H9 (cell line): ENCODE measurements around the gene TMEM14C. TPM values are rescaled to one million over a fixed set of nuclear protein-coding genes. Genes with fewer than 3 reads are reported as not detected.

ENCODE experiments used
- DNase-seq: peaks from one replicate; pipeline ENCODE4 v3.0.0-alpha.2; 2017
- H2AFZ ChIP-seq: one replicate; pipeline ENCODE4 v1.6.1; 2013; ENCODE audit warnings: mild to moderate bottlenecking, low read length, control low read depth, moderate library complexity
- H2AK5ac ChIP-seq: 2 replicates; pipeline ENCODE4 v1.6.1; 2013; ENCODE audit warnings: low read length, control low read depth, mixed read lengths; ENCODE audit not compliant: insufficient read length
- H2BK120ac ChIP-seq: one replicate; pipeline ENCODE4 v1.6.1; 2013; ENCODE audit warnings: low read depth, mild to moderate bottlenecking, low read length, control low read depth, inconsistent platforms; ENCODE audit not compliant: poor library complexity, severe bottlenecking
- H2BK12ac ChIP-seq: 2 replicates; pipeline ENCODE4 v1.6.1; 2013; ENCODE audit warnings: low read length, control low read depth, mixed read lengths, low read depth; ENCODE audit not compliant: insufficient read length
- H2BK15ac ChIP-seq: 2 replicates; pipeline ENCODE4 v1.6.1; 2013; ENCODE audit warnings: low read depth, low read length, control low read depth
- H2BK20ac ChIP-seq: one replicate; pipeline ENCODE4 v1.6.1; 2013; ENCODE audit warnings: low read depth, mild to moderate bottlenecking, low read length, control low read depth, inconsistent platforms; ENCODE audit not compliant: poor library complexity, severe bottlenecking
- H2BK5ac ChIP-seq: 2 replicates; pipeline ENCODE4 v1.6.1; 2013; ENCODE audit warnings: low read length, control low read depth, mixed read lengths; ENCODE audit not compliant: insufficient read length
- H3K14ac ChIP-seq: 2 replicates; pipeline ENCODE4 v1.6.1; 2013; ENCODE audit warnings: low read length, control low read depth; ENCODE audit not compliant: insufficient read depth
- H3K18ac ChIP-seq: 2 replicates; pipeline ENCODE4 v1.6.1; 2013; ENCODE audit warnings: low read depth, mild to moderate bottlenecking, mixed read lengths, low read length, control low read depth; ENCODE audit not compliant: insufficient read length
- H3K23ac ChIP-seq: 2 replicates; pipeline ENCODE4 v1.6.1; 2013; ENCODE audit warnings: low read length, control low read depth, mixed read lengths, low read depth; ENCODE audit not compliant: insufficient read length
- H3K23me2 ChIP-seq: 2 replicates; pipeline ENCODE4 v1.6.1; 2013; ENCODE audit warnings: low read depth, mild to moderate bottlenecking, mixed read lengths, low read length, control low read depth; ENCODE audit not compliant: insufficient read length, poor library complexity, severe bottlenecking
- H3K27ac ChIP-seq: 2 replicates; pipeline ENCODE4 v1.5.1; 2013; ENCODE audit warnings: low read length, control low read depth, mixed read lengths, low read depth; ENCODE audit not compliant: insufficient read length
- H3K27me3 ChIP-seq: 2 replicates; pipeline ENCODE4 v1.6.1; 2013; ENCODE audit warnings: low read length, control low read depth, inconsistent platforms; ENCODE audit not compliant: insufficient read depth
- H3K4ac ChIP-seq: 2 replicates; pipeline ENCODE4 v1.6.1; 2013; ENCODE audit warnings: low read depth, mild to moderate bottlenecking, control low read depth, inconsistent platforms, low read length, moderate library complexity
- H3K4me1 ChIP-seq: 2 replicates; pipeline ENCODE4 v1.6.1; 2013; ENCODE audit warnings: low read length, control low read depth, inconsistent platforms; ENCODE audit not compliant: insufficient read depth
- H3K4me2 ChIP-seq: 2 replicates; pipeline ENCODE4 v1.6.1; 2013; ENCODE audit warnings: low read length, control low read depth, mixed read lengths; ENCODE audit not compliant: insufficient read length, insufficient read depth
- H3K56ac ChIP-seq: 2 replicates; pipeline ENCODE4 v1.6.1; 2013; ENCODE audit warnings: low read depth, mild to moderate bottlenecking, mixed read lengths, low read length, control low read depth; ENCODE audit not compliant: insufficient read length
- H3K79me1 ChIP-seq: 2 replicates; pipeline ENCODE4 v1.6.1; 2013; ENCODE audit warnings: low read depth, mild to moderate bottlenecking, moderate library complexity, low read length, control low read depth, inconsistent platforms; ENCODE audit not compliant: insufficient read depth, poor library complexity, severe bottlenecking
- H3K79me2 ChIP-seq: 2 replicates; pipeline ENCODE4 v1.6.1; 2013; ENCODE audit warnings: low read length, control low read depth, inconsistent platforms; ENCODE audit not compliant: insufficient read depth
- H3K9ac ChIP-seq: 2 replicates; pipeline ENCODE4 v1.6.1; 2013; ENCODE audit warnings: low read length, control low read depth, mixed read lengths; ENCODE audit not compliant: insufficient read length; ENCODE audit errors: extremely low read depth
- H3K9me3 ChIP-seq: one replicate; pipeline ENCODE4 v1.6.1; 2013; ENCODE audit warnings: low read depth, low read length, inconsistent platforms; ENCODE audit not compliant: control insufficient read depth
- H3T11ph ChIP-seq: one replicate; pipeline ENCODE4 v1.6.1; 2013; ENCODE audit warnings: mild to moderate bottlenecking, low read length, control low read depth, inconsistent platforms
- H4K20me1 ChIP-seq: one replicate; pipeline ENCODE4 v1.6.1; 2013; ENCODE audit not compliant: control insufficient read depth, insufficient read length, insufficient read depth
- H4K5ac ChIP-seq: 2 replicates; pipeline ENCODE4 v1.6.1; 2013; ENCODE audit warnings: low read depth, mild to moderate bottlenecking, mixed read lengths, low read length, control low read depth; ENCODE audit not compliant: insufficient read length
- H4K8ac ChIP-seq: replicated peaks from 2 replicates; pipeline ENCODE4 v1.6.1; 2013; ENCODE audit warnings: low read length, control low read depth, mixed read lengths, low read depth; ENCODE audit not compliant: insufficient read length
- H4K91ac ChIP-seq: 2 replicates; pipeline ENCODE4 v1.6.1; 2013; ENCODE audit warnings: low read depth, mild to moderate bottlenecking, moderate library complexity, mixed read lengths, low read length, control low read depth; ENCODE audit not compliant: insufficient read length
- H3K27ac Mint-ChIP-seq, 3 experiments: 2 replicates in 2 of 3; 3 replicates in 1 of 3; pipeline ENCODE4 v1.8.0; 2020 to 2021; ENCODE audit warnings: mixed read lengths in 3 of 3, mild to moderate bottlenecking in 1 of 3, moderate library complexity in 1 of 3
- H3K27me3 Mint-ChIP-seq: 2 replicates; pipeline ENCODE4 v1.8.0; 2021; ENCODE audit warnings: low read depth, mild to moderate bottlenecking, moderate library complexity, mixed read lengths
- H3K36me3 Mint-ChIP-seq, 3 experiments: 2 replicates in 2 of 3; 3 replicates in 1 of 3; pipeline ENCODE4 v1.8.0; 2020 to 2021; ENCODE audit warnings: low read depth in 3 of 3, mixed read lengths in 3 of 3; ENCODE audit not compliant: insufficient read depth in 1 of 3
- H3K4me1 Mint-ChIP-seq, 2 experiments: 2 replicates each; pipeline ENCODE4 v1.8.0; 2020; ENCODE audit warnings: mixed read lengths in 2 of 2
- H3K4me3 Mint-ChIP-seq, 2 experiments: 2 replicates in 1 of 2; 3 replicates in 1 of 2; pipeline ENCODE4 v1.8.0; 2020 to 2021; ENCODE audit warnings: mild to moderate bottlenecking in 2 of 2, mixed read lengths in 2 of 2, moderate library complexity in 1 of 2
- H3K9me3 Mint-ChIP-seq, 2 experiments: 2 replicates in 1 of 2; 3 replicates in 1 of 2; pipeline ENCODE4 v1.8.0; 2020; ENCODE audit warnings: mild to moderate bottlenecking in 2 of 2, mixed read lengths in 2 of 2, moderate library complexity in 1 of 2
- WGBS: extraction: QIAGEN DNeasy Blood & Tissue Kit; methylation state at CpG from one replicate; pipeline ENCODE4 v1.1.7; 2013; ENCODE audit warnings: missing lambda C conversion rate, low lambda C conversion rate, mixed read lengths; ENCODE audit not compliant: insufficient read length; ENCODE audit errors: extremely low coverage; 5-methylcytosine and 5-hydroxymethylcytosine counted together
- total RNA-seq: library from RNA; stranded (reverse); gene quantifications from 2 replicates; pipeline ENCODE4 v1.2.1, GENCODE V29; 2021
- TF ChIP-seq, protein P1 (sequence below): fragments of 200-600 bp; sonication (generic); conservative IDR thresholded peaks from 3 replicates; pipeline ENCODE4 v1.8.0; 2021; ENCODE audit warnings: antibody characterized with exemption, mild to moderate bottlenecking

TMEM14C gene
- total RNA-seq, 1 experiment from 2014 or later = 94.4 TPM

- Histone ChIP-seq H3K18ac (no peak overlapping the region), H3K23me2 (no peaks in the 10 kb centered on the region), H2BK20ac (no peak overlapping the region), H3K27ac (no peak overlapping the region), H4K5ac (no peak overlapping the region), H3K56ac (no peak overlapping the region), H2AK5ac (no peak overlapping the region), H3K79me1 (no peaks in the 10 kb centered on the region), H3K23ac (no peak overlapping the region), H3K4ac (no peak overlapping the region), H3K79me2 (no peaks in the 10 kb centered on the region), H4K8ac (no peak overlapping the region), H2BK12ac (no peak overlapping the region), H3K14ac (no peak overlapping the region), H2AFZ (no peak overlapping the region), H3K27me3 (no peaks in the 10 kb centered on the region), H4K91ac (no peak overlapping the region), H3T11ph (no peak overlapping the region), H4K20me1 (no peaks in the 10 kb centered on the region), H3K4me2 (no peak overlapping the region), H2BK5ac (no peak overlapping the region), H2BK15ac (no peak overlapping the region), H2BK120ac (no peak overlapping the region), H3K9ac (no peak overlapping the region), H3K9me3 (no peaks in the 10 kb centered on the region), H3K4me1 (no peaks in the 10 kb centered on the region)
- Mint-ChIP-seq H3K4me3 (no peak overlapping the region), H3K27ac (no peak overlapping the region), H3K4me1 (no peaks in the 10 kb centered on the region), H3K27me3 (no peaks in the 10 kb centered on the region), H3K36me3 (no peaks in the 10 kb centered on the region), H3K9me3 (no peaks in the 10 kb centered on the region)
- no peak for DNase-seq
- TF ChIP-seq, protein P1, sequence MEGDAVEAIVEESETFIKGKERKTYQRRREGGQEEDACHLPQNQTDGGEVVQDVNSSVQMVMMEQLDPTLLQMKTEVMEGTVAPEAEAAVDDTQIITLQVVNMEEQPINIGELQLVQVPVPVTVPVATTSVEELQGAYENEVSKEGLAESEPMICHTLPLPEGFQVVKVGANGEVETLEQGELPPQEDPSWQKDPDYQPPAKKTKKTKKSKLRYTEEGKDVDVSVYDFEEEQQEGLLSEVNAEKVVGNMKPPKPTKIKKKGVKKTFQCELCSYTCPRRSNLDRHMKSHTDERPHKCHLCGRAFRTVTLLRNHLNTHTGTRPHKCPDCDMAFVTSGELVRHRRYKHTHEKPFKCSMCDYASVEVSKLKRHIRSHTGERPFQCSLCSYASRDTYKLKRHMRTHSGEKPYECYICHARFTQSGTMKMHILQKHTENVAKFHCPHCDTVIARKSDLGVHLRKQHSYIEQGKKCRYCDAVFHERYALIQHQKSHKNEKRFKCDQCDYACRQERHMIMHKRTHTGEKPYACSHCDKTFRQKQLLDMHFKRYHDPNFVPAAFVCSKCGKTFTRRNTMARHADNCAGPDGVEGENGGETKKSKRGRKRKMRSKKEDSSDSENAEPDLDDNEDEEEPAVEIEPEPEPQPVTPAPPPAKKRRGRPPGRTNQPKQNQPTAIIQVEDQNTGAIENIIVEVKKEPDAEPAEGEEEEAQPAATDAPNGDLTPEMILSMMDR = no peak
- no CpG with 5 or more reads among the region's 3 CpGs for WGBS
These were observed 41.1 kb upstream of the TMEM14C start for GRCh38 chr6:10681795-10682194.
